Naive thymus-derived CD4-positive, alpha-beta T cell (primary cell): ENCODE measurements around the gene HOXD9. TPM values are rescaled to one million over a fixed set of nuclear protein-coding genes. Genes with fewer than 3 reads are reported as not detected.

Experiments used
- ATAC-seq: fragments of 150-1000 bp; cut with Tn5 transposase; 2 replicates; pipeline ENCODE4 v1.10.0; 2021; ENCODE audit warnings: mild to moderate bottlenecking, moderate library complexity
- CTCF ChIA-PET: fragments of 350-600 bp; sonication (Branson Sonifier 250); formaldehyde crosslinking; loops from one replicate; lab custom pipeline; 2021; ENCODE audit warnings: antibody characterized with exemption; lab: Charles Lee
- POLR2A ChIA-PET: fragments of 350-600 bp; sonication (Branson Sonifier 250); formaldehyde crosslinking; loops from one replicate; lab custom pipeline; 2021; ENCODE audit warnings: antibody characterized with exemption, inconsistent platforms; lab: Charles Lee
- DNase-seq, 9 donors: peaks; one replicate each; pipeline versions ENCODE4 v3.0.0 to v3.0.0-alpha.2; 2020 to 2022; ENCODE audit warnings: mixed read lengths in 1 of 9
- H3K27ac ChIP-seq: one replicate; pipeline ENCODE4 v1.7.0; 2013; ENCODE audit warnings: mild to moderate bottlenecking, low read depth, low read length, moderate library complexity
- H3K27me3 ChIP-seq, 2 donors: one replicate each; pipeline ENCODE4 v1.7.0; 2013; ENCODE audit warnings: low read length in 2 of 2, mild to moderate bottlenecking in 2 of 2, moderate library complexity in 2 of 2; ENCODE audit not compliant: control insufficient read depth in 2 of 2, insufficient read depth in 2 of 2
- H3K36me3 ChIP-seq, 3 experiments: 1 replicate in 2 of 3; 2 replicates in 1 of 3; pipeline ENCODE4 v1.7.0; 2013; ENCODE audit warnings: low read length in 3 of 3, mild to moderate bottlenecking in 3 of 3, moderate library complexity in 1 of 3; ENCODE audit not compliant: insufficient read depth in 3 of 3, control insufficient read depth in 2 of 3
- H3K4me1 ChIP-seq, 2 donors: one replicate each; pipeline ENCODE4 v1.7.0; 2013; ENCODE audit warnings: low read length in 2 of 2, mild to moderate bottlenecking in 2 of 2, moderate library complexity in 1 of 2; ENCODE audit not compliant: control insufficient read depth in 2 of 2, insufficient read depth in 2 of 2
- H3K4me3 ChIP-seq: 2 replicates; pipeline ENCODE4 v1.7.0; 2013; ENCODE audit warnings: mild to moderate bottlenecking, low read length
- H3K9me3 ChIP-seq, 3 experiments: 1 replicate in 2 of 3; 2 replicates in 1 of 3; pipeline ENCODE4 v1.7.0; 2013; ENCODE audit warnings: low read length in 3 of 3; ENCODE audit not compliant: control insufficient read depth in 2 of 3
- H3K27ac Mint-ChIP-seq, 9 donors: one replicate each; pipeline ENCODE4 v1.8.0; 2020 to 2022; ENCODE audit warnings: mixed read lengths in 9 of 9, mild to moderate bottlenecking in 8 of 9, moderate library complexity in 5 of 9, inconsistent platforms in 2 of 9
- H3K27me3 Mint-ChIP-seq, 5 donors: one replicate each; pipeline ENCODE4 v1.8.0; 2021 to 2022; ENCODE audit warnings: mixed read lengths in 5 of 5, mild to moderate bottlenecking in 1 of 5
- H3K36me3 Mint-ChIP-seq, 5 donors: one replicate each; pipeline ENCODE4 v1.8.0; 2020 to 2022; ENCODE audit warnings: mixed read lengths in 5 of 5, mild to moderate bottlenecking in 3 of 5, inconsistent platforms in 1 of 5
- H3K4me1 Mint-ChIP-seq, 7 donors: one replicate each; pipeline ENCODE4 v1.8.0; 2020 to 2022; ENCODE audit warnings: mixed read lengths in 7 of 7, mild to moderate bottlenecking in 3 of 7, inconsistent platforms in 1 of 7
- H3K4me3 Mint-ChIP-seq, 10 donors: one replicate each; pipeline ENCODE4 v1.8.0; 2020 to 2022; ENCODE audit warnings: mild to moderate bottlenecking in 10 of 10, mixed read lengths in 10 of 10, moderate library complexity in 6 of 10, inconsistent platforms in 2 of 10
- H3K9me3 Mint-ChIP-seq, 11 donors: one replicate each; pipeline ENCODE4 v1.8.0; 2020 to 2022; ENCODE audit warnings: mixed read lengths in 11 of 11, mild to moderate bottlenecking in 4 of 11, inconsistent platforms in 1 of 11, moderate library complexity in 1 of 11
- intact Hi-C, 2 donors: fragments of 100-400 bp; cut with micrococcal nuclease; formaldehyde crosslinking; loops; one replicate each; pipeline ENCODE4 v1.15.1; 2023
- polyA plus RNA-seq, 2 donors: library from polyadenylated mRNA; unstranded; fragments of 300-500 nt; fragmentation: Illumina TruSeq; gene quantifications; one replicate each; pipeline ENCODE4 v1.2.3, GENCODE V29; 2021
- total RNA-seq, 6 experiments: library from RNA in 5 of 6; stranded (reverse) in 5 of 6; gene quantifications; 1 replicate in 5 of 6; 2 replicates in 1 of 6; pipeline ENCODE4 v1.2.3 and lab custom pipeline; 2021 to 2026

HOXD9 gene
- total and polyA plus RNA-seq, 7 experiments from 2014 or later, result not detected

- intact Hi-C loops, result no loop called here
- ATAC-seq (no peak), DNase-seq (no peak)
- POLR2A ChIA-PET, result no interaction called here
- peaks cover 0 to 14% (median 8%) of the 10 kb centered on the region in 7 donors for H3K4me1 Mint-ChIP-seq
- Histone ChIP-seq H3K4me1 (no peaks in the 10 kb centered on the region), H3K4me3 (no peak overlapping the region), H3K27me3 (peaks cover 10 to 42% of the 10 kb centered on the region in 2 donors), H3K36me3 (no peaks in the 10 kb centered on the region), H3K27ac (no peak overlapping the region), H3K9me3 (no peaks in the 10 kb centered on the region)
- no peak overlapping the region for H3K27ac Mint-ChIP-seq
- peaks cover 80 to 95% (median 88%) of the 10 kb centered on the region in 5 donors for H3K27me3 Mint-ChIP-seq
- H3K4me3 Mint-ChIP-seq, result peak overlapping the region in 3 of 10 donors; percentile 2 to 10 (median 7)
- no peaks in the 10 kb centered on the region for H3K36me3 Mint-ChIP-seq
- H3K9me3 Mint-ChIP-seq, result peaks cover 0 to 5% (median 0%) of the 10 kb centered on the region in 11 donors
- CTCF ChIA-PET, result no interaction called here
Observed at GRCh38 chr2:176149939-176150583, 27.5 kb downstream of the HOXD9 start.

- no peaks in the 10 kb centered on the region for H3K4me1 ChIP-seq
- Mint-ChIP-seq H3K27ac (no peak overlapping the region), H3K4me3 (peak overlapping the region in 4 of 10 donors; percentile 2 to 20 (median 12)), H3K9me3 (peaks cover 0 to 7% (median 0%) of the 10 kb centered on the region in 11 donors), H3K27me3 (peaks cover 82 to 95% (median 88%) of the 10 kb centered on the region in 5 donors), H3K4me1 (peaks cover 0 to 14% (median 8%) of the 10 kb centered on the region in 7 donors), H3K36me3 (no peaks in the 10 kb centered on the region)
- peaks cover 10 to 48% of the 10 kb centered on the region in 2 donors for H3K27me3 ChIP-seq
- DNase-seq (no peak), ATAC-seq (no peak)
- H3K4me3 ChIP-seq, result no peak overlapping the region
- no peaks in the 10 kb centered on the region for H3K9me3 ChIP-seq
- ChIA-PET CTCF (no interaction called here), POLR2A (no interaction called here)
- no peak overlapping the region for H3K27ac ChIP-seq
- H3K36me3 ChIP-seq, result no peaks in the 10 kb centered on the region
- intact Hi-C loops, result no loop called here
Observed at GRCh38 chr2:176150584-176151441, 28.3 kb downstream of the HOXD9 start.

- H3K4me3 Mint-ChIP-seq, result peak within 1 kb of the TSS in 5 of 10 donors; percentile 2 to 23 (median 15)
- H3K27ac ChIP-seq, result no peak within 1 kb of the TSS
- H3K36me3 Mint-ChIP-seq, result no peaks in the 10 kb centered on the region
- peaks cover 0 to 16% (median 8%) of the 10 kb centered on the region in 7 donors for H3K4me1 Mint-ChIP-seq
- H3K9me3 Mint-ChIP-seq, result peaks cover 0 to 7% (median 0%) of the 10 kb centered on the region in 11 donors
- POLR2A ChIA-PET, result no interaction called here
- DNase-seq (no peak), ATAC-seq (no peak)
- CTCF ChIA-PET, result no interaction called here
- no peaks in the 10 kb centered on the region for H3K4me1 ChIP-seq
- peaks cover 10 to 45% of the 10 kb centered on the region in 2 donors for H3K27me3 ChIP-seq
- intact Hi-C loops, result no loop called here
- no peak within 1 kb of the TSS for H3K27ac Mint-ChIP-seq
- H3K36me3 ChIP-seq, result no peaks in the 10 kb centered on the region
- H3K27me3 Mint-ChIP-seq, result peaks cover 79 to 95% (median 86%) of the 10 kb centered on the region in 5 donors
- no peak within 1 kb of the TSS for H3K4me3 ChIP-seq
- no peaks in the 10 kb centered on the region for H3K9me3 ChIP-seq
Observed at GRCh38 chr2:176151442-176152287, 29.1 kb downstream of the HOXD9 start, which contains the start of gene HOXD4. TSS of gene HOXD4 (plus strand) at chr2:176151550. CDS start at chr2:176151634, 84 bp downstream.

GRCh38 chr2:176152350-176153181 is 30.0 kb downstream of the HOXD9 start:
- peaks cover 0 to 22% (median 9%) of the 10 kb centered on the region in 7 donors for H3K4me1 Mint-ChIP-seq
- peak overlapping the region in 4 of 10 donors; percentile 8 to 42 (median 18) for H3K4me3 Mint-ChIP-seq
- no peak overlapping the region for H3K27ac Mint-ChIP-seq

GRCh38 chr2:176154576-176155252 is 32.2 kb downstream of the HOXD9 start:
- Mint-ChIP-seq H3K4me1 (peaks cover 0 to 30% (median 19%) of the 10 kb centered on the region in 7 donors), H3K27me3 (peaks cover 69 to 89% (median 83%) of the 10 kb centered on the region in 5 donors), H3K9me3 (peaks cover 0 to 10% (median 0%) of the 10 kb centered on the region in 11 donors), H3K4me3 (peak overlapping the region in 1 of 10 donors; percentile 68), H3K36me3 (peaks cover 0 to 3% (median 0%) of the 10 kb centered on the region in 5 donors), H3K27ac (no peak overlapping the region)
- Histone ChIP-seq H3K36me3 (no peaks in the 10 kb centered on the region), H3K4me3 (no peak overlapping the region), H3K9me3 (no peaks in the 10 kb centered on the region), H3K4me1 (peaks cover 0 to 5% of the 10 kb centered on the region in 2 donors), H3K27ac (no peak overlapping the region), H3K27me3 (peaks cover 9 to 47% of the 10 kb centered on the region in 2 donors)
- ChIA-PET CTCF (interaction anchor here (0.5 to 0.7 kb wide), 3 partner anchors 38 to 400 kb away, joined by 3 to 4 read pairs (median 3); no protein-coding TSS in a partner anchor), POLR2A (interaction anchor here (0.6 kb wide), 1 partner anchor 17 kb away, joined by 3 read pairs; no protein-coding TSS in a partner anchor)
- DNase-seq (no peak), ATAC-seq (no peak)
- intact Hi-C loops, result no loop called here

More at GRCh38 chr2:176152350-176153181, 30.0 kb downstream of the HOXD9 start:
- Mint-ChIP-seq H3K27me3 (peaks cover 76 to 91% (median 85%) of the 10 kb centered on the region in 5 donors), H3K36me3 (peaks cover 0 to 2% (median 0%) of the 10 kb centered on the region in 5 donors), H3K9me3 (peaks cover 0 to 10% (median 0%) of the 10 kb centered on the region in 11 donors)
- intact Hi-C loops, result no loop called here
- H3K9me3 ChIP-seq, result no peaks in the 10 kb centered on the region
- ChIA-PET POLR2A (interaction anchor here (0.6 kb wide), 1 partner anchor 141 kb away, joined by 4 read pairs; no protein-coding TSS in a partner anchor), CTCF (no interaction called here)
- peaks cover 10 to 46% of the 10 kb centered on the region in 2 donors for H3K27me3 ChIP-seq
- H3K4me3 ChIP-seq, result no peak overlapping the region
- H3K4me1 ChIP-seq, result no peaks in the 10 kb centered on the region
- no peaks in the 10 kb centered on the region for H3K36me3 ChIP-seq
- DNase-seq, result no peak
- ATAC-seq, result no peak
- H3K27ac ChIP-seq, result no peak overlapping the region
